ENCODE results near the gene UNC50.

GRCh38 chr2:98568161-98568956 is 40.0 kb upstream of the UNC50 start:
- TF ChIP-seq POLR2AphosphoS5 (IDR thresholded peaks at IDR 0.05; ENCODE audit: low read depth, low read length) (no peak), TAF1 (IDR thresholded peaks at IDR 0.05; ENCODE audit: borderline replicate concordance, insufficient read depth, low read length) (no peak)
- TF ChIP-seq, protein P1, sequence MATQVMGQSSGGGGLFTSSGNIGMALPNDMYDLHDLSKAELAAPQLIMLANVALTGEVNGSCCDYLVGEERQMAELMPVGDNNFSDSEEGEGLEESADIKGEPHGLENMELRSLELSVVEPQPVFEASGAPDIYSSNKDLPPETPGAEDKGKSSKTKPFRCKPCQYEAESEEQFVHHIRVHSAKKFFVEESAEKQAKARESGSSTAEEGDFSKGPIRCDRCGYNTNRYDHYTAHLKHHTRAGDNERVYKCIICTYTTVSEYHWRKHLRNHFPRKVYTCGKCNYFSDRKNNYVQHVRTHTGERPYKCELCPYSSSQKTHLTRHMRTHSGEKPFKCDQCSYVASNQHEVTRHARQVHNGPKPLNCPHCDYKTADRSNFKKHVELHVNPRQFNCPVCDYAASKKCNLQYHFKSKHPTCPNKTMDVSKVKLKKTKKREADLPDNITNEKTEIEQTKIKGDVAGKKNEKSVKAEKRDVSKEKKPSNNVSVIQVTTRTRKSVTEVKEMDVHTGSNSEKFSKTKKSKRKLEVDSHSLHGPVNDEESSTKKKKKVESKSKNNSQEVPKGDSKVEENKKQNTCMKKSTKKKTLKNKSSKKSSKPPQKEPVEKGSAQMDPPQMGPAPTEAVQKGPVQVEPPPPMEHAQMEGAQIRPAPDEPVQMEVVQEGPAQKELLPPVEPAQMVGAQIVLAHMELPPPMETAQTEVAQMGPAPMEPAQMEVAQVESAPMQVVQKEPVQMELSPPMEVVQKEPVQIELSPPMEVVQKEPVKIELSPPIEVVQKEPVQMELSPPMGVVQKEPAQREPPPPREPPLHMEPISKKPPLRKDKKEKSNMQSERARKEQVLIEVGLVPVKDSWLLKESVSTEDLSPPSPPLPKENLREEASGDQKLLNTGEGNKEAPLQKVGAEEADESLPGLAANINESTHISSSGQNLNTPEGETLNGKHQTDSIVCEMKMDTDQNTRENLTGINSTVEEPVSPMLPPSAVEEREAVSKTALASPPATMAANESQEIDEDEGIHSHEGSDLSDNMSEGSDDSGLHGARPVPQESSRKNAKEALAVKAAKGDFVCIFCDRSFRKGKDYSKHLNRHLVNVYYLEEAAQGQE (IDR thresholded peaks at IDR 0.05; ENCODE audit: insufficient read depth in 1 of 2, low read depth in 2 of 2, low read length in 2 of 2): no peak
